RWPE1 (cell line): ENCODE results near the gene GSTA2.

ENCODE experiments used
- CTCF ChIA-PET: fragments of 350-600 bp; sonication (Branson Sonifier 250); formaldehyde crosslinking; extraction: SDS; loops from one replicate; lab custom pipeline; 2021; lab: Yijun Ruan, JAX
- POLR2A ChIA-PET: fragments of 400-600 bp; formaldehyde crosslinking; extraction: SDS; loops from one replicate; lab custom pipeline; 2020; ENCODE audit warnings: antibody characterized with exemption; ENCODE audit not compliant: low non-redundant PET; lab: Yijun Ruan, JAX
- DNase-seq: peaks from one replicate; pipeline ENCODE4 v3.0.0; 2012; ENCODE audit warnings: low spot score
- H3K27ac ChIP-seq: fragments of 450-650 bp; 2 replicates; pipeline ENCODE4 v1.5.1; 2017
- TF ChIP-seq, protein P1 (sequence below): fragments of 450-650 bp; conservative IDR thresholded peaks from 2 replicates; pipeline ENCODE4 v1.5.1; 2017; ENCODE audit warnings: low read depth, mild to moderate bottlenecking

GSTA2 gene

DNA sequence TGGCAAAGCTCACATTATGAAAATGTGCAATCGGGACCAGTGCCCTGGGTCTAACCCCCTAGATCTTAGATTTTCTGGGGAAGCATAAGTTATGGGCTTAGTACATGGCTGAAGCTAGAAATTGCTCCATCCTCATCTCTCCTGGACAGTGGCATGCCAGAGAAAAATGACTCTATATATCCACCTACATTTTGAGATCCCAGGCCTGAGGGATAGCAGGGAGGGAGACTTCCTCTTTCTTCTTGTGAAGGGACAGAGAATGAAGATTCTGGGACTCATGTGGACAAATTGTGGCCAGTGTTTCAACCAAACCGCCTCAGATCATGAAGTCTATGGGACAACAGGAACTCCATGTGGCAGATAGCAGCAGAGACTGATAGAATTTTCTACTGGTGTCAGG is 35.4 kb downstream of the GSTA2 start:
- POLR2A ChIA-PET = no interaction called here
- no peak for DNase-seq
- no peak overlapping the region for H3K27ac ChIP-seq
- CTCF ChIA-PET = no interaction called here
- TF ChIP-seq, protein P1, sequence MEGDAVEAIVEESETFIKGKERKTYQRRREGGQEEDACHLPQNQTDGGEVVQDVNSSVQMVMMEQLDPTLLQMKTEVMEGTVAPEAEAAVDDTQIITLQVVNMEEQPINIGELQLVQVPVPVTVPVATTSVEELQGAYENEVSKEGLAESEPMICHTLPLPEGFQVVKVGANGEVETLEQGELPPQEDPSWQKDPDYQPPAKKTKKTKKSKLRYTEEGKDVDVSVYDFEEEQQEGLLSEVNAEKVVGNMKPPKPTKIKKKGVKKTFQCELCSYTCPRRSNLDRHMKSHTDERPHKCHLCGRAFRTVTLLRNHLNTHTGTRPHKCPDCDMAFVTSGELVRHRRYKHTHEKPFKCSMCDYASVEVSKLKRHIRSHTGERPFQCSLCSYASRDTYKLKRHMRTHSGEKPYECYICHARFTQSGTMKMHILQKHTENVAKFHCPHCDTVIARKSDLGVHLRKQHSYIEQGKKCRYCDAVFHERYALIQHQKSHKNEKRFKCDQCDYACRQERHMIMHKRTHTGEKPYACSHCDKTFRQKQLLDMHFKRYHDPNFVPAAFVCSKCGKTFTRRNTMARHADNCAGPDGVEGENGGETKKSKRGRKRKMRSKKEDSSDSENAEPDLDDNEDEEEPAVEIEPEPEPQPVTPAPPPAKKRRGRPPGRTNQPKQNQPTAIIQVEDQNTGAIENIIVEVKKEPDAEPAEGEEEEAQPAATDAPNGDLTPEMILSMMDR = no peak

DNA sequence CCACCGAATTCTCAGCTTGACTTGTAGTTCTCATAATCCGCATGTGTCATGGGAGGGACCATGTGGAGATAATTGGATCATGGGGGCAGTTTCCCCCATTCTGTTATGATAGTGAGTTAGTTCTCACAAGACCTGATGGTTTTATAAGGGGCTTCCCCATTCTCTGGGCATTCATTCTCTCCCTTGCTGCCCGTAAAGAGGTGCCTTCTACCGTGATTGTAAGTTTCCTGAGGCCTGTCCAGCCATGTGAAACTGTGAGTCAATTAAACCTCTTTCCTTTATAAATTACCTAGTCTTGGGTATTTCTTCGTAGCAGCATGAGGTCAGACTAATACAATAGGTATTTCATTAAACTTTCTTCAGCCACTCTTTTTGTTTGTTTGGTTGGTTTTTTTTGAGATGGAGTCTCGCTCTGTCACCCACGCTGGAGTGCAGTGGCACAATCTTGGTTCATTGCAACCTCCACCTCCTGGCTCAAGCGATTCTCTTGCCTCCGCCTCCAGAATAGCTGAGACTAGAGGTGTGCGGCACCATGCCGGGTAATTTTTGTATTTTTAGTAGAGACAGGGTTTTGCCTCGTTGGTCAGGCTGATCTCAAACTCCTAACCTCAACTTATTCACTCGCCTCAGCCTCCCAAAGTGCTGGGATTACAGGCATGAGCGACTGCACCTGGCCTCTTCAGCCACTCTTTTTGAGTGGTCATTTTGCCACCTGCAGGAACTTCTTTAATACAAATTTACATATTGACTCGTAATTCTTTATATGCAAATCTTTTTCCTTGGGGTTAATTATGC is 36.3 kb downstream of the GSTA2 start:
- H3K27ac ChIP-seq = no peak overlapping the region

GRCh38 chr6:52726193-52726542 is 37.1 kb downstream of the GSTA2 start:
- no peak for DNase-seq
- CTCF ChIA-PET = no interaction called here
- POLR2A ChIA-PET = no interaction called here
- TF ChIP-seq, protein P1 = no peak
- H3K27ac ChIP-seq = no peak overlapping the region

More for the DNA sequence above, 36.3 kb downstream of the GSTA2 start:
- POLR2A ChIA-PET = no interaction called here
- TF ChIP-seq, protein P1 = no peak
- DNase-seq = no peak
- CTCF ChIA-PET = no interaction called here

DNA sequence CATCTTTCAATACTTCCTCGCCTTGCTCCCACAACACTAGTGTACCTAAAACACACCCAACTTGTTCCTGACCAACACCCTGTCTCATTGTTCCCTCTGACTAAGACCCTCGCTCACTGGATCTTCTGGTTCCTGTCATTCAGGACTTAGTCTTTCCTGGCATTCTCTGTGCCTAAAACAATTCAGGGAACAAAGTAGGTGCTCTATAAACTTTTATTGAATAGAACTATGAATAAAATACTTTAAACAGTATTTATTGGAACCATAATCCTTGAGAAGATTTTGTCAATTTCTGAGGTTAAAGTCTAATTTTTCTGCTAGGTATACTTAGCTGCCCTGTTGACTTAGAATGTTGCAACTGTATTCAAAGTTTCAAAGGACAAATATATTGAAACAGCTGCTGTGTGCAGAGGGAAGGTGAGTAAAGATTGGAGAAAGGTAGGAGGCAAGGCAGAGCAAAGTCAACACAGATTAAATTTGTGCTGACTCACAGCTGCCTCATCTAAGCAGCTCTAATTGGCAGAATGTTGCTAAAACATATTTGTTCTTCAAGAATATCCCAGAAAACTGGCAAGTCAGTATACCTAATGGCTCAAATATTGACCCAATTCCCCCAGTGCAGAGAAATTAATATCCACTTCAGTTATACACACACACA is 37.6 kb downstream of the GSTA2 start:
- DNase-seq = peak; percentile 49
- no peak overlapping the region for H3K27ac ChIP-seq
- ChIA-PET CTCF (interaction anchor here (0.7 kb wide), 1 partner anchor 409 kb away, joined by 3 read pairs; no protein-coding TSS in a partner anchor), POLR2A (no interaction called here)
- TF ChIP-seq, protein P1 = no peak

GRCh38 chr6:52725143-52725534 is 38.1 kb downstream of the GSTA2 start:
- POLR2A ChIA-PET = no interaction called here
- CTCF ChIA-PET = interaction anchor here (0.7 kb wide), 2 partner anchors 10 to 409 kb away, joined by 3 to 5 read pairs; no protein-coding TSS in a partner anchor
- TF ChIP-seq, protein P1 = no peak
- peak overlapping the region; percentile 21; the same call in 1 of the 2 replicates for H3K27ac ChIP-seq
- DNase-seq = no peak

DNA sequence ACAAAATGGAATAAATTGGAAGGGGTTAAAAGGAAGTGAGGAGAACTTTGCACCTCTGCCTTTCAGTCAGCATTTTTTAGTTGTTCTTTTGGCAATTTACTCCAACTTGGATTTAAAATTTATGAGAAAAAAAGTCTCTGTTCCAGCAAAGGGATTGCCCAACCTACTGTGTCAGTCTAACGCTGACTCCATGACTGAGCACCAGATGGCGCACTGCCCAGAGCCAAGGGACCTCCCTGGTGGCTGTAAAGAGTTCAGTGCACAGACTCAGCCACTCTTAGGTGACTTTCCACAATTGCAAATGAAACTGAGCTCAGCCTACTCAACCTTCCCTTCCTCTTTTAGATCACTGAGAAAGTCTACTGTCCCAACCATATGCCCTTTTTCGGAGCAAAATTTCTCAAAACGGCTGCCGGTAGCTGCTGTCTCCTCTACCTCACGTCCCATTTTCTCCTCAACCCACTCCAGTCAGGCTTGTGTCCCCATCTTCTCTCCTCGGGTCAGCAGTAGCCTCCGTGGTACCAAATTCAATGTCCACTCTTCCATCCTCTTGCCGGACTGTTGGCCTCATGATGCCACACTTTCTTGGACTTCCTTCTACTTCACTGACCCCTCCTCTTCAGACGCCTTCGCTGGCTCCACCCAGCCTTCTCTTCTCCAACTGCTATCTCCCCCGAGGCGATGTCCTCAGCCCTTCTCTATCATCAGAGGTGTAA is 38.7 kb downstream of the GSTA2 start:
- ChIA-PET POLR2A (no interaction called here), CTCF (interaction anchor here (0.6 to 0.7 kb wide), 4 partner anchors 9 to 410 kb away, joined by 3 to 6 read pairs (median 4); no protein-coding TSS in a partner anchor)
- TF ChIP-seq, protein P1 = peak; percentile 39; the same call in 1 of the 2 replicates
- DNase-seq = peak; percentile 48
- H3K27ac ChIP-seq = peak overlapping the region; percentile 21; the same call in 1 of the 2 replicates
